ENCODE results near the gene AGGF1.
"Not testable (repeated sequence)": the region's sequence is repeated elsewhere in the genome, so short reads cannot be mapped to it uniquely, and the experiment has no call there.

Gene AGGF1

GRCh38 chr5:77074745-77075144, 44.5 kb downstream of the AGGF1 start:
- H3K4me3 ChIP-seq (ENCODE audit: severe bottlenecking) = no peak overlapping the region

GRCh38 chr5:77076961-77077828, 47.0 kb downstream of the AGGF1 start:
- Histone ChIP-seq H3K9me3 (ENCODE audit: severe bottlenecking) (no peaks in the 10 kb centered on the region), H3K4me3 (ENCODE audit: severe bottlenecking) (peak overlapping the region; percentile 42), H3K27me3 (ENCODE audit: insufficient read depth, poor library complexity, severe bottlenecking) (no peaks in the 10 kb centered on the region), H3K36me3 (ENCODE audit: low read depth) (no peaks in the 10 kb centered on the region), H3K4me1 (ENCODE audit: insufficient read depth, poor library complexity, severe bottlenecking) (no peaks in the 10 kb centered on the region), H3K27ac (ENCODE audit: poor library complexity, severe bottlenecking) (no peak overlapping the region)
- ATAC-seq (ENCODE audit: low read depth) (peak; percentile 88), DNase-seq (ENCODE audit: low spot score) (no peak)
- TF ChIP-seq CTCF (IDR thresholded peaks at IDR 0.05; ENCODE audit: poor library complexity, severe bottlenecking) = peak; percentile 92

More at GRCh38 chr5:77074745-77075144, 44.5 kb downstream of the AGGF1 start:
- Histone ChIP-seq H3K27me3 (ENCODE audit: insufficient read depth, poor library complexity, severe bottlenecking) (no peaks in the 10 kb centered on the region), H3K9me3 (ENCODE audit: severe bottlenecking) (no peaks in the 10 kb centered on the region), H3K36me3 (ENCODE audit: low read depth) (no peaks in the 10 kb centered on the region), H3K27ac (ENCODE audit: poor library complexity, severe bottlenecking) (no peak overlapping the region), H3K4me1 (ENCODE audit: insufficient read depth, poor library complexity, severe bottlenecking) (no peaks in the 10 kb centered on the region)
- no peak for ATAC-seq (ENCODE audit: low read depth)
- TF ChIP-seq CTCF (IDR thresholded peaks at IDR 0.05; ENCODE audit: poor library complexity, severe bottlenecking) = no peak
- DNase-seq (ENCODE audit: low spot score) = no peak

- ATAC-seq (ENCODE audit: low read depth) = no peak
- peak; percentile 73 for TF ChIP-seq CTCF (IDR thresholded peaks at IDR 0.05; ENCODE audit: poor library complexity, severe bottlenecking)
- H3K27me3 ChIP-seq (ENCODE audit: insufficient read depth, poor library complexity, severe bottlenecking) = no peaks in the 10 kb centered on the region
These were observed 47.6 kb downstream of the AGGF1 start for GRCh38 chr5:77077829-77078176.

GRCh38 chr5:77080479-77080878, 50.3 kb downstream of the AGGF1 start:
- not testable (repeated sequence) for H3K9me3 ChIP-seq (ENCODE audit: severe bottlenecking); H3K27ac ChIP-seq (ENCODE audit: poor library complexity, severe bottlenecking); H3K4me1 ChIP-seq (ENCODE audit: insufficient read depth, poor library complexity, severe bottlenecking); ATAC-seq (ENCODE audit: low read depth); H3K4me3 ChIP-seq (ENCODE audit: severe bottlenecking); H3K27me3 ChIP-seq (ENCODE audit: insufficient read depth, poor library complexity, severe bottlenecking); DNase-seq (ENCODE audit: low spot score); H3K36me3 ChIP-seq (ENCODE audit: low read depth)

More at GRCh38 chr5:77077829-77078176, 47.6 kb downstream of the AGGF1 start:
- no peaks in the 10 kb centered on the region for H3K4me1 ChIP-seq (ENCODE audit: insufficient read depth, poor library complexity, severe bottlenecking)
- H3K27ac ChIP-seq (ENCODE audit: poor library complexity, severe bottlenecking) = no peak overlapping the region
- peak overlapping the region; percentile 42 for H3K4me3 ChIP-seq (ENCODE audit: severe bottlenecking)
- DNase-seq (ENCODE audit: low spot score) = no peak
- no peaks in the 10 kb centered on the region for H3K9me3 ChIP-seq (ENCODE audit: severe bottlenecking)
- no peaks in the 10 kb centered on the region for H3K36me3 ChIP-seq (ENCODE audit: low read depth)

GRCh38 chr5:77080905-77081304, 50.7 kb downstream of the AGGF1 start:
- ATAC-seq (ENCODE audit: low read depth) = no peak
- H3K27ac ChIP-seq (ENCODE audit: poor library complexity, severe bottlenecking) = no peak overlapping the region
- TF ChIP-seq CTCF (IDR thresholded peaks at IDR 0.05; ENCODE audit: poor library complexity, severe bottlenecking) = no peak
- no peak overlapping the region for H3K4me3 ChIP-seq (ENCODE audit: severe bottlenecking)
- no peaks in the 10 kb centered on the region for H3K9me3 ChIP-seq (ENCODE audit: severe bottlenecking)
- no peaks in the 10 kb centered on the region for H3K4me1 ChIP-seq (ENCODE audit: insufficient read depth, poor library complexity, severe bottlenecking)
- H3K27me3 ChIP-seq (ENCODE audit: insufficient read depth, poor library complexity, severe bottlenecking) = no peaks in the 10 kb centered on the region
- DNase-seq (ENCODE audit: low spot score) = no peak
- no peaks in the 10 kb centered on the region for H3K36me3 ChIP-seq (ENCODE audit: low read depth)

Measured in RWPE2 (cell line).